GM12878 (cell line): ENCODE data around the gene ADAMTS4. TPM values are rescaled to one million over a fixed set of nuclear protein-coding genes. Genes with fewer than 3 reads are reported as not detected.

Source experiments
- ATAC-seq: fragments of 200-7000 bp; cut with Tn5 transposase; 3 replicates; pipeline ENCODE4 v1.9.1; 2020; ENCODE audit warnings: mild to moderate bottlenecking, moderate library complexity
- BruUV-seq: library from RNA; stranded (reverse); fragments of 400-500 nt; replicated peaks from 2 replicates; lab custom pipeline; 2021; lab: Mats Ljungman, UMichigan
- CTCF ChIA-PET: fragments of 300-600 bp; sonication (Branson Sonifier 250); formaldehyde crosslinking; extraction: SDS; loops from one replicate; lab custom pipeline; 2021; ENCODE audit warnings: inconsistent platforms; lab: Yijun Ruan, JAX
- POLR2A ChIA-PET: fragments of 350-600 bp; formaldehyde crosslinking; extraction: SDS; loops from one replicate; lab custom pipeline; 2021; ENCODE audit warnings: inconsistent platforms; lab: Charles Lee
- RAD21 ChIA-PET: fragments of 300-600 bp; sonication (Branson Sonifier 250); formaldehyde crosslinking; loops from one replicate; lab custom pipeline; 2023; ENCODE audit warnings: antibody characterized with exemption; ENCODE audit not compliant: unreplicated experiment; lab: Charles Lee
- SMC1A ChIA-PET: fragments of 300-600 bp; sonication (Branson Sonifier 250); formaldehyde crosslinking; loops from one replicate; lab custom pipeline; 2023; ENCODE audit not compliant: unreplicated experiment, uncharacterized antibody; lab: Charles Lee
- DNase-seq: peaks from one replicate; pipeline ENCODE4 v3.0.0-alpha.2; 2011; ENCODE audit warnings: low read depth, low spot score
- FAIRE-seq: peaks from 3 replicates; lab custom pipeline; 2011; peaks lifted over from hg19 to GRCh38; lab: Jason Lieb, UNC
- H2AFZ ChIP-seq: 2 replicates; pipeline ENCODE4 v1.6.0; 2011; ENCODE audit warnings: low read depth, low read length, control low read depth; ENCODE audit not compliant: control insufficient read depth
- H3K27ac ChIP-seq: 2 replicates; pipeline ENCODE4 v1.5.1; 2011; ENCODE audit warnings: control low read depth; ENCODE audit not compliant: control insufficient read depth, insufficient read depth
- H3K27me3 ChIP-seq, 2 experiments: replicated peaks in 1 of 2; 2 replicates each; pipeline versions ENCODE4 v1.6.0 to v1.6.1; 2011; ENCODE audit warnings: low read length in 1 of 2; ENCODE audit not compliant: control insufficient read depth in 2 of 2, insufficient read depth in 2 of 2
- H3K36me3 ChIP-seq, 2 experiments: 2 replicates each; pipeline ENCODE4 v1.5.1; 2011; ENCODE audit warnings: low read length in 1 of 2; ENCODE audit not compliant: control insufficient read depth in 2 of 2, insufficient read depth in 2 of 2
- H3K4me1 ChIP-seq: 2 replicates; pipeline ENCODE4 v1.6.1; 2011; ENCODE audit warnings: mild to moderate bottlenecking, low read length, moderate library complexity, mixed read lengths; ENCODE audit not compliant: control insufficient read depth, insufficient read depth
- H3K4me2 ChIP-seq: 2 replicates; pipeline ENCODE4 v1.6.0; 2011; ENCODE audit warnings: control low read depth; ENCODE audit not compliant: control insufficient read depth, insufficient read depth
- H3K4me3 ChIP-seq: fragments of 200-600 bp; sonication (generic); 2 replicates; pipeline ENCODE4 v1.5.1; 2016
- H3K79me2 ChIP-seq: 2 replicates; pipeline ENCODE4 v1.6.0; 2011; ENCODE audit warnings: low read length; ENCODE audit not compliant: control insufficient read depth, insufficient read depth
- H3K9ac ChIP-seq: 2 replicates; pipeline ENCODE4 v1.8.0; 2011; ENCODE audit warnings: low read length, control low read depth, mixed read lengths; ENCODE audit not compliant: control insufficient read depth, insufficient read depth
- H3K9me3 ChIP-seq: replicated peaks from 3 replicates; pipeline ENCODE4 v1.5.1; 2011; ENCODE audit warnings: mild to moderate bottlenecking, low read length; ENCODE audit not compliant: control insufficient read depth, insufficient read depth
- H4K20me1 ChIP-seq: 2 replicates; pipeline ENCODE4 v1.6.0; 2011; ENCODE audit not compliant: control insufficient read depth, insufficient read depth
- BHLHE40 ChIP-seq, 2 experiments: fragments of 450-650 bp in 1 of 2; IDR thresholded peaks; 2 replicates each; pipeline ENCODE4 v1.6.1; 2011 to 2017; ENCODE audit warnings: low read depth in 2 of 2, borderline replicate concordance in 1 of 2, improper control_type of control experiment in 1 of 2, low read length in 1 of 2, mild to moderate bottlenecking in 1 of 2
- BRCA1 ChIP-seq: IDR thresholded peaks from 2 replicates; pipeline ENCODE4 v1.6.1; 2011; ENCODE audit warnings: low read depth, low read length, improper control_type of control experiment
- CBX3 ChIP-seq: fragments of 200-600 bp; sonication (generic); IDR thresholded peaks from 2 replicates; pipeline ENCODE4 v1.6.1; 2016; ENCODE audit warnings: low read depth, borderline replicate concordance
- CBX5 ChIP-seq: sonication (generic); IDR thresholded peaks from 2 replicates; pipeline ENCODE4 v1.6.1; 2016; ENCODE audit warnings: low read depth, moderate library complexity, mild to moderate bottlenecking, inconsistent platforms
- CREB1 ChIP-seq: IDR thresholded peaks from 2 replicates; pipeline ENCODE4 v1.6.1; 2012; ENCODE audit warnings: low read depth, mild to moderate bottlenecking, inconsistent platforms
- EGR1 ChIP-seq, 2 experiments: IDR thresholded peaks; 1 replicate in 1 of 2; 2 replicates in 1 of 2; pipeline ENCODE4 v1.6.1; 2011 to 2012; ENCODE audit warnings: low read depth in 2 of 2, low read length in 2 of 2, borderline replicate concordance in 1 of 2, mild to moderate bottlenecking in 1 of 2, moderate library complexity in 1 of 2
- KLF5 ChIP-seq: fragments of 450-650 bp; IDR thresholded peaks from 2 replicates; pipeline ENCODE4 v1.6.1; 2014; ENCODE audit warnings: mild to moderate bottlenecking; ENCODE audit not compliant: partially characterized antibody
- MEF2B ChIP-seq: fragments of 450-650 bp; IDR thresholded peaks from 2 replicates; pipeline ENCODE4 v1.6.1; 2018; ENCODE audit warnings: mild to moderate bottlenecking, moderate library complexity; ENCODE audit not compliant: partially characterized antibody, poor library complexity, severe bottlenecking
- MTA3 ChIP-seq: IDR thresholded peaks from 2 replicates; pipeline ENCODE4 v1.6.1; 2012; ENCODE audit warnings: low read length, inconsistent platforms, borderline replicate concordance
- NFYB ChIP-seq: IDR thresholded peaks from 2 replicates; pipeline ENCODE4 v1.6.1; 2011; ENCODE audit warnings: low read depth, mild to moderate bottlenecking, low read length, improper control_type of control experiment, moderate library complexity; ENCODE audit not compliant: insufficient read depth
- NRF1 ChIP-seq: conservative IDR thresholded peaks from 2 replicates; pipeline ENCODE4 v1.6.1; 2011; ENCODE audit warnings: mild to moderate bottlenecking, low read depth, low read length, improper control_type of control experiment
- POLR2AphosphoS2 ChIP-seq: IDR thresholded peaks from 2 replicates; pipeline ENCODE4 v1.6.1; 2011; ENCODE audit warnings: low read depth, mild to moderate bottlenecking, low read length, improper control_type of control experiment, moderate library complexity
- RELA ChIP-seq: fragments of 450-650 bp; IDR thresholded peaks from 2 replicates; pipeline ENCODE4 v1.8.0; 2014; ENCODE audit warnings: borderline replicate concordance; ENCODE audit not compliant: partially characterized antibody
- SP1 ChIP-seq: IDR thresholded peaks from one replicate; pipeline ENCODE4 v1.6.1; 2011; ENCODE audit warnings: low read depth, low read length
- SPI1 ChIP-seq: IDR thresholded peaks from 2 replicates; pipeline ENCODE4 v1.6.1; 2011; ENCODE audit warnings: low read depth, mild to moderate bottlenecking, low read length, moderate library complexity, borderline replicate concordance; ENCODE audit not compliant: insufficient read depth
- TCF12 ChIP-seq: IDR thresholded peaks from 2 replicates; pipeline ENCODE4 v1.6.1; 2011; ENCODE audit warnings: low read depth, mild to moderate bottlenecking, low read length
- ZNF622 ChIP-seq: fragments of 450-650 bp; IDR thresholded peaks from 2 replicates; pipeline ENCODE4 v1.6.1; 2017; ENCODE audit warnings: mild to moderate bottlenecking, inconsistent platforms
- WGBS: methylation state at CpG from one replicate; pipeline ENCODE4 v1.1.6; 2016; ENCODE audit warnings: low lambda C conversion rate; ENCODE audit not compliant: insufficient replicate concordance, insufficient coverage; ENCODE audit errors: missing lambda C conversion rate; 5-methylcytosine and 5-hydroxymethylcytosine counted together
- in situ Hi-C: fragments of 300-500 bp; cut with MboI; formaldehyde crosslinking; loops from 9 replicates; pipeline ENCODE4 v1.14.3; 2018; ENCODE audit warnings: mixed read lengths
- intact Hi-C: fragments of 100-400 bp; cut with micrococcal nuclease; formaldehyde crosslinking; loops from one replicate; pipeline ENCODE4 v1.14.2; 2022; ENCODE audit not compliant: unreplicated experiment
- polyA plus RNA-seq, 11 experiments: library from polyadenylated mRNA; depleted of rRNA in 4 of 11; unstranded in 6 of 11; stranded (reverse) in 5 of 11; fragments of >200 nt; fragmentation: Nextera tagmentation in 4 of 11; fragmentation: Illumina TruSeq in 1 of 11; extraction: Ambion mirVana in 4 of 11; extraction: Trizol in 1 of 11; gene quantifications; 1 replicate in 1 of 11; 2 replicates in 10 of 11; pipeline versions ENCODE4 v1.2.1 to v1.2.3, GENCODE V29; 2011 to 2016; ENCODE audit warnings: inconsistent platforms in 2 of 11, missing spikeins in 2 of 11, low read depth in 1 of 11
- total RNA-seq, 4 experiments: library from RNA; depleted of rRNA in 3 of 4; stranded (reverse); fragments of >200 nt in 3 of 4; fragmentation: Illumina TruSeq in 1 of 4; extraction: Trizol in 1 of 4; gene quantifications; 2 replicates each; pipeline versions ENCODE4 v1.2.1 to v1.2.3, GENCODE V29; 2013 to 2021
- TF ChIP-seq, protein P1 (sequence below): IDR thresholded peaks from 2 replicates; pipeline ENCODE4 v1.6.1; 2011; ENCODE audit warnings: low read depth, low read length, improper control_type of control experiment, borderline replicate concordance
- TF ChIP-seq, protein P2 (sequence below): fragments of 150-350 bp; IDR thresholded peaks from 2 replicates; pipeline ENCODE4 v1.6.1; 2016; ENCODE audit warnings: low read depth, low read length

Gene ADAMTS4
- total and polyA plus RNA-seq, 10 of the 15 experiments (the other 5 are each of a cell fraction or from before 2014, with no cell fraction given), result 0.01 to 0.13 (median 0.05) TPM; not detected in 2

DNA sequence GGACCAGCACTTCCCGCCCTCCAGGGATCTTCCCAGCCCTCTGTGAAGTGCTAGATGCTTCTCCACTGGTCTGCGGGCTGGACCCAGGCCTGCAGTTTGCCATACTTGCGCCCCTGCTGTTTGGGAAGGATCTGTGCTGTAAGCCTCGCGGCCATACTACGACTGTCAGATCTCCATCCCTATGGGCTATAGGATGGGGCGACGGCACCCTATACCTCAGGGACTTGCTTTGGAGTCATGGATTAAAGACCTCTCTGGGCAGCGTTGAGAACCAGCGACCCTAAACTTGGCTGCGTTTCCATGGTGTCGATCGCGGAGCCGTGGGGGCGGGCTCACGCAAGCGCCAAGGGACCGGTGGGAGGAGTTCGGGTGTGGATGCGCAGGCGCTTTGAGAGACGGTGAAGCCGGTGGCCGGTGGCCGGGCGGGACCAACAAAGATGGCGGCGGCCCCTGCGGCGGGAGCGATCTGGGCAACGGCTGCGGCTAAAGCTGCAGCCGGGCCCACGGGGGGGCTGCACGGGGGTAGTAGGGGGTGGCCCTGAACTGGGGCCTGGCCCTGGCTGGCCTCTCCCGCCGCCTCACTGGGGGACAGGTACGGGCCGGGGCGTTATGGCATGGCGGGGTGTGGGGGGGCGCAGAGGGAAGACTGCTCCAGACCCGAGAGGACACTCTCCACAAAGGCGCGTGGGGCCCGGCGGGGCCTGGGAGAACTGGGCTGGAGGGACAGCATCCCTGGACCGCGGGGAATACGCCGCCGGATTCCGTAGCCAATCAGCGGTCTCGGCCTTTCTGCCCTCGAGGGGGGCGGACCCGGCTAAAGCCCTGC is 39.6 kb downstream of the ADAMTS4 start, which contains the start of gene USP21:
USP21 (plus strand) TSS at position 414 of the 826 bp plus-strand sequence. CDS start 1,141 bp downstream, outside the sequence.
- H3K36me3 ChIP-seq, result peaks cover 0 to 12% of the 10 kb centered on the region in 2 experiments
- TF ChIP-seq TCF12 (peak; percentile 12; the same call in 1 of the 2 replicates), MEF2B (no peak), POLR2AphosphoS2 (peak; percentile 51; the same call in 1 of the 2 replicates), BHLHE40 (IDR thresholded peaks at IDR 0.05; ENCODE audit: borderline replicate concordance in 1 of 2, low read depth in 2 of 2, low read length in 1 of 2) (0 out of 4 replicates have a peak, but pooled peaks of 1 of the 2 experiments have one; percentile 8), NFYB (peak; percentile 85), NRF1 (peak; percentile 99), MTA3 (0 out of 2 replicates have a peak, but pooled peaks have one; percentile 34), KLF5 (peak; percentile 28), RELA (peak; percentile 57), SP1 (peak; percentile 48), EGR1 (IDR thresholded peaks at IDR 0.05; ENCODE audit: borderline replicate concordance in 1 of 2, low read depth in 2 of 2, low read length in 2 of 2) (peak in 1 of 2 experiments; percentile 78; a peak in 1 of 3 replicates), BRCA1 (no peak), CREB1 (peak; percentile 66), SPI1 (no peak), CBX3 (no peak), ZNF622 (no peak), CBX5 (no peak)
- TF ChIP-seq, protein P1, sequence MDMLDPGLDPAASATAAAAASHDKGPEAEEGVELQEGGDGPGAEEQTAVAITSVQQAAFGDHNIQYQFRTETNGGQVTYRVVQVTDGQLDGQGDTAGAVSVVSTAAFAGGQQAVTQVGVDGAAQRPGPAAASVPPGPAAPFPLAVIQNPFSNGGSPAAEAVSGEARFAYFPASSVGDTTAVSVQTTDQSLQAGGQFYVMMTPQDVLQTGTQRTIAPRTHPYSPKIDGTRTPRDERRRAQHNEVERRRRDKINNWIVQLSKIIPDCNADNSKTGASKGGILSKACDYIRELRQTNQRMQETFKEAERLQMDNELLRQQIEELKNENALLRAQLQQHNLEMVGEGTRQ, result no peak
- TF ChIP-seq, protein P2, sequence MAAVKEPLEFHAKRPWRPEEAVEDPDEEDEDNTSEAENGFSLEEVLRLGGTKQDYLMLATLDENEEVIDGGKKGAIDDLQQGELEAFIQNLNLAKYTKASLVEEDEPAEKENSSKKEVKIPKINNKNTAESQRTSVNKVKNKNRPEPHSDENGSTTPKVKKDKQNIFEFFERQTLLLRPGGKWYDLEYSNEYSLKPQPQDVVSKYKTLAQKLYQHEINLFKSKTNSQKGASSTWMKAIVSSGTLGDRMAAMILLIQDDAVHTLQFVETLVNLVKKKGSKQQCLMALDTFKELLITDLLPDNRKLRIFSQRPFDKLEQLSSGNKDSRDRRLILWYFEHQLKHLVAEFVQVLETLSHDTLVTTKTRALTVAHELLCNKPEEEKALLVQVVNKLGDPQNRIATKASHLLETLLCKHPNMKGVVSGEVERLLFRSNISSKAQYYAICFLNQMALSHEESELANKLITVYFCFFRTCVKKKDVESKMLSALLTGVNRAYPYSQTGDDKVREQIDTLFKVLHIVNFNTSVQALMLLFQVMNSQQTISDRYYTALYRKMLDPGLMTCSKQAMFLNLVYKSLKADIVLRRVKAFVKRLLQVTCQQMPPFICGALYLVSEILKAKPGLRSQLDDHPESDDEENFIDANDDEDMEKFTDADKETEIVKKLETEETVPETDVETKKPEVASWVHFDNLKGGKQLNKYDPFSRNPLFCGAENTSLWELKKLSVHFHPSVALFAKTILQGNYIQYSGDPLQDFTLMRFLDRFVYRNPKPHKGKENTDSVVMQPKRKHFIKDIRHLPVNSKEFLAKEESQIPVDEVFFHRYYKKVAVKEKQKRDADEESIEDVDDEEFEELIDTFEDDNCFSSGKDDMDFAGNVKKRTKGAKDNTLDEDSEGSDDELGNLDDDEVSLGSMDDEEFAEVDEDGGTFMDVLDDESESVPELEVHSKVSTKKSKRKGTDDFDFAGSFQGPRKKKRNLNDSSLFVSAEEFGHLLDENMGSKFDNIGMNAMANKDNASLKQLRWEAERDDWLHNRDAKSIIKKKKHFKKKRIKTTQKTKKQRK, result no peak

More for the DNA sequence above, 39.6 kb downstream of the ADAMTS4 start, which contains the start of gene USP21:
- POLR2A ChIA-PET, result interaction anchor here (1.0 to 2.2 kb wide), 3 partner anchors 8 to 26 kb away, joined by 4 to 8 read pairs (median 5); no protein-coding TSS in a partner anchor
- in situ Hi-C loops, result no loop called here
- peak; percentile 99 for ATAC-seq
- H3K4me3 ChIP-seq, result peak within 1 kb of the TSS; percentile 83
- H3K79me2 ChIP-seq, result peaks cover 17% of the 10 kb centered on the region
- intact Hi-C loops, result no loop called here
- peak within 1 kb of the TSS; percentile 89 for H3K9ac ChIP-seq
- H2AFZ ChIP-seq, result peak within 1 kb of the TSS; percentile 82
- peaks cover 17% of the 10 kb centered on the region for H3K4me1 ChIP-seq
- peak within 1 kb of the TSS; percentile 97 for H3K4me2 ChIP-seq
- RAD21 ChIA-PET, result no interaction called here
- peak; percentile 88 for FAIRE-seq
- CTCF ChIA-PET, result interaction anchor here (0.9 to 1.3 kb wide), 5 partner anchors 9 to 225 kb away, joined by 3 to 7 read pairs (median 4); partner anchors contain the start of gene B4GALT3
- no peaks in the 10 kb centered on the region for H3K9me3 ChIP-seq
- peak; percentile 62 for DNase-seq
- no peaks in the 10 kb centered on the region for H4K20me1 ChIP-seq
- WGBS, result 2% methylated on average over 54 of the region's 60 CpGs
- no TSS peak for BruUV-seq
- H3K27ac ChIP-seq, result peak within 1 kb of the TSS; percentile 68
- SMC1A ChIA-PET, result interaction anchor here (0.6 to 1.4 kb wide), 2 partner anchors 30 to 226 kb away, joined by 3 read pairs; no protein-coding TSS in a partner anchor
- no peaks in the 10 kb centered on the region for H3K27me3 ChIP-seq
